ENCODE measurements around the gene SLC43A2.

SLC43A2 gene

GRCh38 chr17:1623057-1623630, 5.5 kb downstream of the SLC43A2 start:
- DNase-seq (ENCODE audit: low read depth), result no peak

- no peak for DNase-seq (ENCODE audit: low read depth)
These were observed 7.2 kb downstream of the SLC43A2 start for GRCh38 chr17:1621273-1621954.

DNA sequence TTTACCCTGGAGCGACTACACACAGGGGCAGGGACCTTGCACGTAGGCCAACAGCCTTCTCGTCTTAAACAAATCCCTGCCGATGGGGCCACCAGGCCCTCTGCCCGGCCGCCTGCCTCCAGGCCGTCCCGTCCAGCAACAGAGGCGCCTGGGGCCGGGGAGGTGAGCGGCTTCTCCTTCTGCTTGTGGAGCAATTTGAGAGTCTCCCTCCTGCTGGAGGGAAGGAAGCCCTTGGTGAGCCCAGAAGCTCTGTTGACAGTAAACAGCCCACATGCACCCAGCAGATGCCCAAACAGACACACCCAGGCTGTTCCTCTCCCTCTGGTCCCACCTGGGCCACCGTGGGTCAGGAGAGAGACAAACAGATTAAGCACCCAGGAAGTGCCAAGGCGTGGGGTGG, 8.1 kb downstream of the SLC43A2 start:
- no peak for DNase-seq (ENCODE audit: low read depth)

- no peak for DNase-seq (ENCODE audit: low read depth)
These were observed 10.9 kb downstream of the SLC43A2 start for GRCh38 chr17:1617620-1618174.

DNA sequence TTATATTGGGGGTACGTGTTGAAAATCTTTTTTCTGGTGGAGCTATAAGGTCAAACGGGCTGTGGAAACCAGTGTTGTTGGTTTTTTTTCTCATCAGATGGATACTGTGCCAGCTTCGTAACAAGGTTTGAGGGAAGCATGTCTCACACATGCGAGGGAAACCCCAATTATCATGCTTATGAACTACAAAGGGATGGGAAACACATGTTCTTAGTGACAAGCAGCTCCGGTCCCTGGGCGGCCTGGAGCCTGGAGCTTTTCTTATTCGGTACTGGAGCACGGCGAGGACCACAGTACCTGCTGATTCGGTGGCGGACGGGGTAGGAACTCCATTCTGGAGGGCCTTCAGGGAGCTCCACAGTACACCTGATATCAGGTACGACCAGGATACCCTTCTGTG, 12.5 kb downstream of the SLC43A2 start:
- no peak for DNase-seq (ENCODE audit: low read depth)

- no peak for DNase-seq (ENCODE audit: low read depth)
These were observed 16.2 kb downstream of the SLC43A2 start for GRCh38 chr17:1612400-1612799.

DNA sequence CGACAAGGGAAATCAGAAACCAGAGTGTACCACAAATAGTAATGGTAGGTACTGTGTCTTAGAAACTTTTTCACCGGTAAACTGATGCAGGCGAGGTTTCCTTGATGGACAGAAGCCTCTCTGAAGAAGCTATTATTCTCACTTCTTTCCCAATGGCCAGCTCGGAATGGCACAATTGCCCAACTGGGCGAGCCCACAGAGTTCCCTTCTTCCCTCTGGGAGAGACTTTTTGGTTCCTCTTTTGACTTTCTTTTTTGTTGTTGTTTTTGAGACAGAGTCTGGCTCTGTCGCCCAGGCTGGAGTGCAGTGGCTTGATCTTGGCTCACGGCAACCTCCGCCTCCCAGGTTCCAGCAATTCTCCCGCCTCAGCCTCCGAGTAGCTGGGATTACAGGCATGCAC, 16.9 kb downstream of the SLC43A2 start:
- DNase-seq (ENCODE audit: low read depth), result no peak

DNA sequence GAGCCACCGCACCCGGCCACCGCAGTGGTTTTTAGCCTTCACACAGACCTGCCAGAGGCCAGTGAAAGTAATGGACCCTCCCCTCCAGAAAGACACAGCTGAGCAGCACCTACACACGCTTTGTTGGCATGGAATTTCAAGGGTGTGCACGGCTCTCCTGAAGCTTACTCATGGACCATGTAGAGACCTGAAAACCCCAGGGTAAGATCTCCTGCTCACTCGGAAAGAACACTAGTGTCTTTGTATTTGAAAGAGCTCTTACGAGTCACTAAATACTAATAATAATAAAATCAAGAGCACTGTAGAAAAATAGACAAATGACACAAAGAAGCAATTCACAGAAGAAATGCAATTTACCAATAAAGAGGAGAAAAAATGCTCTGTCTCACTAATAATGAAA, 20.0 kb downstream of the SLC43A2 start:
- DNase-seq (ENCODE audit: low read depth), result no peak

- DNase-seq (ENCODE audit: low read depth), result no peak
These were observed 20.7 kb downstream of the SLC43A2 start for GRCh38 chr17:1607971-1608320.

DNA sequence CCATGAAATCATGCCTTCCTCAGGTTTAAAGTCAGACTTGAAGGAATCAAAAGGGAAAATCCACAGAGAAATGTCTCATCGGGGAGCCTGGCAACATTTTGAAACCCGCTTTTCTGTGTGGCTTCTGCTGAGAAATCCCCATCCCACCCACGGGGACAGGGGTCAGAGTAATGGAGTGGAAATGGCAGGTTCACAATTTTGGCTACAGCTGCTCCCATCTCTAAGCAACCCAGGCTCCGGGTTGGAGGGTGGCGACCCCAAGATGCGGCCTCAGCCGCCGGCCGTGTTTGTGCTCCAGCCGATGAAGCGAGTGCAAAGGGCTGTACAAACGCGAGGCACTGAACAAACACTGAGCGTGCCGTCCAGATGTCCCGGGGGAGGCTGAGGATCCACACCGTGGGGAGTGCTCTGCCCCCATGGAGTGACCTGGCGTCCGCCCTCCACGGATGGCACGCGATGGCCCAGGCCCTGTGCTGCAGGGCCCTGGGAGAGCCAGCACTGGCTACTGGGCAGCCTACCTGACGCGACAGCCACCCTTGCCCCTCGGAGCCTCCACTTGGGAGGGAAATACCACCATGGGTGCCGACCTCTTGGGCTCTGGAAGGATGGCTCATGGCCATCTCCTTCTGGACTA, 22.2 kb downstream of the SLC43A2 start:
- DNase-seq (ENCODE audit: low read depth), result no peak

GRCh38 chr17:1605681-1606351, 22.8 kb downstream of the SLC43A2 start:
- DNase-seq (ENCODE audit: low read depth), result no peak

- no peak for DNase-seq (ENCODE audit: low read depth)
These were observed 23.7 kb downstream of the SLC43A2 start for GRCh38 chr17:1604831-1605528.

DNA sequence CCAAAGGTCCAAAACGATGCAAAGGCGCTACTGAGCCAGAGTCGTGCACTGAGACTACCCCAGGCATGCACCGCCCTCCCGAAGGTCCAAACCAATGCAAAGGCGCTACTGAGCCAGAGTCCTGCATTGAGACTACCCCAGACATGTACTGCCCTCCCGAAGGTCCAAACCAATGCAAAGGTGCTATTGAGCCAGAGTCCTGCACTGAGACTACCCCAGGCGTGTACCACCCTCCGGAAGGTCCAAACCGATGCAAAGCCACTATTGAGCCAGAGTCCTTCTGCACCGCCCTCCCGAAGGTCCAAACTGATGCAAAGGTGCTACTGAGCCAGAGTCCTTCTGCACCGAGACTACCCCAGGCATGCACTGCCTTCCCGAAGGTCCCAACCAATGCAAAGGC, 27.1 kb downstream of the SLC43A2 start:
- no peak for DNase-seq (ENCODE audit: low read depth)

DNA sequence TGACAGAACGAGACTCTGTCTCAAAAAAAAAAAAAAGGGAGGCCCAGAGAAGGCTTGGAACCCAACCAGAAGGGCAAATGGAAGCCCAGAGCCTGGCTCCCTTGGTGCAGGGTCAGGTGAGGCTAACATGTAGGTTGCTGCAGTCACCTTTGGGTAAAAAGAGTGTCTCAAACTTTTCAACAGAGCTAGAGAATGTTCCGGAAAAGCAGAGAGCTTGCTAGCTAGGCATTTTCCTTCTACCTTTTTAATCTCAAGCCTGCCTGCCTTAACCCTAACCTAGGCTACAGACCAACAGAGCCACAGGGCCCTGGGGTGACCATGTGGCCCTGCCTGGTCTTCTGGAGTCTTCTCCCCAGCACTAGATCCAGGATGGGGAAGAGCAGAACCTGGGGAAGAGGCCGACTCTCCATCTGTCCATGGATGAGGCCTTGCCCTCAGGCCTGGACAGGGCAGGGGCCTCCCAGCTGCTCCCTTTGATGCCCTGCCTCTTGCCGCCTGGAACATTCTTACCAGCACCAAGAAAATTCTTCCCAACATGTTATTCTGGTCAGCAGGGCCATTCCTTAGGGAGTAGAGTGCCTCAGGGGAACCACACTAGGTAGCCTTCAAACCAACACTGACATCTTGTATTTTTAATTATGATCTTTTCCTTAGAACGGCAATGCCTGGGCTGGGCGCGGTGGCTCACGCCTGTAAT, 30.1 kb downstream of the SLC43A2 start:
- no peak for DNase-seq (ENCODE audit: low read depth)

DNA sequence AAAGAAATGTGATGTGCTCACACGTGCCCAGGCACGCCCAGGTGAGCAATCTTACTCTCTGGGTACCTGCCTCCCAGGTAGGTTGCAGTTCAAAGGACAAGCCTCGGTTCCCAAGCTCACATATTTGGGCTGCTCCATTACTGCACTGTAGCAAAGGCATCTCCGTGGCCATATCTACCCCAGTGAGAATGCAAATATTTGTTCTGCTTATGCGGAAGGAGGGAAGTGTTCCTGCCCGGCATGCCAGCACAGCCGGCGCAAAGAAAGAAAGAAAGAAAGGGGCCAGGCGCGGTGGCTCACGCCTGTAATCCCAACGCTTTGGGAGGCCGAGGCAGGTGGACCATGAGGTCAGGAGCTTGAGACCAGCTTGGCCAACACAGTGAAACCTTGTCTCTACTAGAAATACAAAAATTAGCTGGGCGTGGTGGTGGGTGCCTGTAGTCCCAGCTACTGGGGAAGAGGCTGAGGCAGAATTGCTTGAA, 30.7 kb downstream of the SLC43A2 start:
- DNase-seq (ENCODE audit: low read depth), result no peak

- DNase-seq (ENCODE audit: low read depth), result no peak
These were observed 35.1 kb downstream of the SLC43A2 start for GRCh38 chr17:1593630-1593931.

DNA sequence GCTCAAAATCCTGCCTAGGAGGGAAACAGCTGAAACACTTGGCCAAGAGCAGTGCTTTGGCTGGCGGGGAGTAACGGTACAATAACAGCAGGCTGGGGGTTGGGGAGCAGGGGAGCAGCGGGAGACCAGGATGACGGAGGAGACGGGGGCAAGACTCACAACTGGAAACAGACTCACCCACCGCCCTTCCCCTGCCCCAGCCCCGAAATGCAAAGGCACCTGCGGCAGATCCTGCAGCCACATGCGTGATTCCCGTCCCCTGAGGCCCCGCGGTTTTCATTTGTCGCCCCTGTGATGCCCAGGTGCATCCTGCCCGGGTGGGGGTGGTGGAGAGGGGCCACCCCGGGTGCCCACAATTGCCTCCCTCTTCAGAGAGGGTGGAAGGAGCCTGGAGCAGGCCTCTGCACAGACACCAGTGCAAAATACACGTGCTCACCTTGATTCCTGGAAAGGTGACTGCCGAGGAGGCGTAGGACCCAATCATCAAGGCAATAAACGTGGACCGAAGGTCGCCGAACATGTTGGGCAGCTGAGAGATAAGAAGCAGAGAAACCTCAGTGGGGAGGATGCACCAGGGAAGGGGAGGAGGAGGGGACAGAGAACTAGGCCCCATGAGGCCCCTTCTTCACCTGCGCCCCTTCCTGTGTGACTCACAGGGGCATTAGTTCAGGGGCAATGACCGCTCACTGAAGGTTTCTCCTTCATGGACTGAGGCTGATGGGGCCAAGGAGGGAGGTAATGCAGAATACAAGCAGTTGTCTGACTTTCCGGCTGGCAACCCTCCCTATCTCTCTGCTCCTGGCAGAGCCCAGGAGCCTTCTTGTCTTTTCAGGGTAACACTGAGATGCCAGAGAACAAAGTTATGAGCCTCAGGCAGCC, 35.6 kb downstream of the SLC43A2 start:
- no peak for DNase-seq (ENCODE audit: low read depth)

DNA sequence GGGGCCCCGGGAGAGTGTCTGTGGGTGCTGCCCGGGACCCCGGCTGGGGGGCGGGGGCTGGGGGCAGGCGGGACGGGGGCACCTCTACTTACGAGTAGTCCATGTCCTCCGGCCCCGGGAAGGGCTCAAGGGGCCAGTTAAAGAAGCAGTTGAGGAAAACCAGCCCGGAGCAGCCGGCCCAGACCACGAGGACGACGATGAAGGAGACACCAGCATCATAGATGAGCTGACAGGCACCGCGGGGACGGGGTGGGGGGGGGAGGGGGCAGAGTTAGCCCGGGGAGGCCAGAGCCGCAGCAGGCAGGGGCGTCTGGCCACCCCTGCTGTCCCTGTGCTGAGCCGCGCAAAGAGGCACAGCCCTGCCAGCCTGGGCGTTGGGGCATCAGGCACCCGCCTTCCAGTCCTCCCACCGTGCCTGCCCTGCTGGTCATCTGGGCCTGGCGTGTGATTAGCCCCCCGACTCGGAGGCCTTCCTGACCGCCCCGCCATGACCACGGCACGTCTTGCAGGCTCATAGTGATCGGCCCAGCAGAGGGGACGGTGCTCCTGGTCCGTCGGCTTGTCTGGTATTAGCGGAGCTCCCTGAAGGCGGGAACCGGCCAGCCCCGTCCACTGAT, 37.1 kb downstream of the SLC43A2 start:
- DNase-seq (ENCODE audit: low read depth), result no peak

GRCh38 chr17:1590747-1591473, 37.7 kb downstream of the SLC43A2 start:
- DNase-seq (ENCODE audit: low read depth), result no peak
